Spleen (tissue), 7 donors: ENCODE data around the gene CASP10.

Experiments
- POLR2A ChIP-seq, 3 donors: fragments of 450-650 bp; IDR thresholded peaks; one replicate each; pipeline ENCODE4 v1.5.1; 2017; ENCODE audit warnings: antibody characterized with exemption in 3 of 3, mild to moderate bottlenecking in 1 of 3
- POLR2AphosphoS5 ChIP-seq, 3 donors: sonication (generic); formaldehyde crosslinking; IDR thresholded peaks; one replicate each; pipeline ENCODE4 v1.5.1; 2017; ENCODE audit warnings: antibody characterized with exemption in 3 of 3
- TF ChIP-seq, protein P1 (sequence below), 11 experiments: fragments of 200-600 bp in 7 of 11; fragments of 450-650 bp in 4 of 11; sonication (generic) in 4 of 11; IDR thresholded peaks in 8 of 11; conservative IDR thresholded peaks in 3 of 11; 1 replicate in 7 of 11; 2 replicates in 4 of 11; pipeline versions ENCODE4 v1.4.0 to v1.8.0; 2016 to 2021; ENCODE audit warnings: antibody characterized with exemption in 11 of 11, inconsistent platforms in 4 of 11, mild to moderate bottlenecking in 1 of 11
- donor health status: DM: no; HTN: no; CAD: no; lungs with moderate emphysema.
- donor health status: DM: no; HTN: no; CAD: no.
- donor health status: DM: no; HTN: no; CAD: no.

DNA sequence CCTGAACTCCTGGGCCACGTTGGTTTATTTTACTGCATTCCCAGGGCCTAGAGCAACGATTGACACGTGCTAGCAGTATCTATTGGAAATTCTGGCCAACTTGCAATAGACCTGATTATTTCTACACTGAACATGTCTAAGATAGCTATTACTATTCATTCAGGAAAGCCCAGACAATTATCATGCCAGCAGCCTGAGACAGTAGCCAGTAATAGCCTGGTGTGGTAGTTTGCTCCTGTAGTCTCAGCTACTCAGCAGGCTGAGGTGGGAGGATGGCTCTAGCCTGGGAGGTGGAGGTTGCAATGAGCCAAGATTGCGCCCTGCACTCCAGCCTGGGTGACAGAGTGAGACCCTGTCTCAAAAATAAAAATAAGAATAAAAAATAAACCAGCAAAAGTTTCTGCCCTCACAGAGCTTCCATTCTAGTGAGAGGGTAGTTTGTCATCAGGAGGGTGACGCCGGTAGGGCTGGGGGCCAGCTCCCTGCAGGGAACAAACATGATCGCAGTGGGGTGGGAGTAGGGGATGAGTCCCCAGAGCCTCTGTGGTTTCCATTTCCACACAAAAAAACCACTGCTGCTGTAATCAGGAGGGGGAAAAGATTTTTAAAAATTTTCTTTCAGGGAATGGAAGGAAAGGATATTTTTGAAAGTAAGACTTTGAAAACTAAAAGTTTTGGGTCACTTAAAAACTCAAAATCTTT is 81.7 kb downstream of the CASP10 start:
- TF ChIP-seq, protein P1, sequence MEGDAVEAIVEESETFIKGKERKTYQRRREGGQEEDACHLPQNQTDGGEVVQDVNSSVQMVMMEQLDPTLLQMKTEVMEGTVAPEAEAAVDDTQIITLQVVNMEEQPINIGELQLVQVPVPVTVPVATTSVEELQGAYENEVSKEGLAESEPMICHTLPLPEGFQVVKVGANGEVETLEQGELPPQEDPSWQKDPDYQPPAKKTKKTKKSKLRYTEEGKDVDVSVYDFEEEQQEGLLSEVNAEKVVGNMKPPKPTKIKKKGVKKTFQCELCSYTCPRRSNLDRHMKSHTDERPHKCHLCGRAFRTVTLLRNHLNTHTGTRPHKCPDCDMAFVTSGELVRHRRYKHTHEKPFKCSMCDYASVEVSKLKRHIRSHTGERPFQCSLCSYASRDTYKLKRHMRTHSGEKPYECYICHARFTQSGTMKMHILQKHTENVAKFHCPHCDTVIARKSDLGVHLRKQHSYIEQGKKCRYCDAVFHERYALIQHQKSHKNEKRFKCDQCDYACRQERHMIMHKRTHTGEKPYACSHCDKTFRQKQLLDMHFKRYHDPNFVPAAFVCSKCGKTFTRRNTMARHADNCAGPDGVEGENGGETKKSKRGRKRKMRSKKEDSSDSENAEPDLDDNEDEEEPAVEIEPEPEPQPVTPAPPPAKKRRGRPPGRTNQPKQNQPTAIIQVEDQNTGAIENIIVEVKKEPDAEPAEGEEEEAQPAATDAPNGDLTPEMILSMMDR (IDR thresholded peaks at IDR 0.05 in 8 of 11, conservative IDR thresholded peaks at IDR 0.05 in 3 of 11), result no peak
- TF ChIP-seq POLR2AphosphoS5 (IDR thresholded peaks at IDR 0.05), result no peak
- no peak for TF ChIP-seq POLR2A (IDR thresholded peaks at IDR 0.05)
